DOHH2 (cell line): ENCODE data around the gene PRDM16.

Experiments
- H3F3A ChIP-seq: fragments of 200-600 bp; sonication (generic), shearing (Covaris generic); 2 replicates; pipeline ENCODE4 v1.6.0; 2016; ENCODE audit warnings: antibody characterized with exemption, mild to moderate bottlenecking; ENCODE audit not compliant: control insufficient read depth, insufficient read depth
- H3K27ac ChIP-seq: fragments of 200-600 bp; sonication (generic); 2 replicates; pipeline ENCODE4 v1.5.1; 2014; ENCODE audit warnings: low read depth, mild to moderate bottlenecking, low read length, moderate library complexity
- H3K27me3 ChIP-seq: fragments of 200-600 bp; sonication (generic); 2 replicates; pipeline ENCODE4 v1.6.1; 2014; ENCODE audit warnings: mild to moderate bottlenecking, low read length, mixed read lengths; ENCODE audit not compliant: control insufficient read depth
- H3K36me3 ChIP-seq: fragments of 200-600 bp; sonication (generic); 2 replicates; pipeline ENCODE4 v1.6.1; 2014; ENCODE audit warnings: mild to moderate bottlenecking, low read length, moderate library complexity, mixed read lengths; ENCODE audit not compliant: control insufficient read depth
- H3K4me1 ChIP-seq: fragments of 200-600 bp; sonication (generic); 2 replicates; pipeline ENCODE4 v1.6.1; 2014; ENCODE audit warnings: mild to moderate bottlenecking, low read length, mixed read lengths; ENCODE audit not compliant: control insufficient read depth
- H3K4me2 ChIP-seq: fragments of 200-600 bp; sonication (generic); 2 replicates; pipeline ENCODE4 v1.6.0; 2014; ENCODE audit warnings: mild to moderate bottlenecking, low read length, moderate library complexity
- H3K4me3 ChIP-seq: fragments of 200-600 bp; sonication (generic); 2 replicates; pipeline ENCODE4 v1.5.1; 2014; ENCODE audit warnings: mild to moderate bottlenecking, low read length, mixed read lengths
- H3K79me2 ChIP-seq: fragments of 200-600 bp; sonication (generic); 2 replicates; pipeline ENCODE4 v1.6.1; 2014; ENCODE audit warnings: mild to moderate bottlenecking, low read length, mixed read lengths; ENCODE audit not compliant: control insufficient read depth
- H3K9me2 ChIP-seq: fragments of 200-600 bp; sonication (generic); replicated peaks from 2 replicates; pipeline ENCODE4 v1.6.1; 2014; ENCODE audit warnings: mild to moderate bottlenecking, low read length, mixed read lengths; ENCODE audit not compliant: control insufficient read depth
- H3K9me3 ChIP-seq: fragments of 200-600 bp; sonication (generic); 2 replicates; pipeline ENCODE4 v1.6.1; 2014; ENCODE audit warnings: antibody characterized with exemption, low read length, mixed read lengths; ENCODE audit not compliant: control insufficient read depth, insufficient read depth
- H4K20me1 ChIP-seq: fragments of 200-600 bp; sonication (generic); 2 replicates; pipeline ENCODE4 v1.6.0; 2014; ENCODE audit warnings: low read depth, mild to moderate bottlenecking, antibody characterized with exemption, low read length, moderate library complexity; ENCODE audit not compliant: control insufficient read depth, insufficient read depth
- CTCF ChIP-seq: fragments of 200-600 bp; sonication (generic); IDR thresholded peaks from one replicate; pipeline ENCODE4 v1.5.1; 2014; ENCODE audit warnings: antibody characterized with exemption, mild to moderate bottlenecking, low read depth, low read length; ENCODE audit not compliant: poor library complexity, severe bottlenecking
- EZH2phosphoT487 ChIP-seq: fragments of 200-600 bp; sonication (generic); IDR thresholded peaks from 2 replicates; pipeline ENCODE4 v1.6.1; 2017; ENCODE audit warnings: borderline replicate concordance, mild to moderate bottlenecking, antibody characterized with exemption, low read length, moderate library complexity, mixed read lengths

Gene PRDM16

GRCh38 chr1:3135744-3136455 lies 66.9 kb downstream of the PRDM16 start:
- H3K4me3 ChIP-seq = no peak overlapping the region
- no peaks in the 10 kb centered on the region for H3K4me1 ChIP-seq
- no peaks in the 10 kb centered on the region for H4K20me1 ChIP-seq
- no peaks in the 10 kb centered on the region for H3K9me3 ChIP-seq
- no peaks in the 10 kb centered on the region for H3K79me2 ChIP-seq
- H3F3A ChIP-seq = no peaks in the 10 kb centered on the region
- H3K27me3 ChIP-seq = no peaks in the 10 kb centered on the region
- H3K27ac ChIP-seq = no peak overlapping the region
- H3K9me2 ChIP-seq = no peaks in the 10 kb centered on the region
- TF ChIP-seq EZH2phosphoT487 (no peak), CTCF (no peak)
- no peak overlapping the region for H3K4me2 ChIP-seq
- no peaks in the 10 kb centered on the region for H3K36me3 ChIP-seq

GRCh38 chr1:3136532-3136931 lies 67.5 kb downstream of the PRDM16 start:
- Histone ChIP-seq H3K4me1 (no peaks in the 10 kb centered on the region), H3K4me3 (no peak overlapping the region), H3K36me3 (no peaks in the 10 kb centered on the region), H3K27me3 (no peaks in the 10 kb centered on the region), H4K20me1 (no peaks in the 10 kb centered on the region), H3K79me2 (no peaks in the 10 kb centered on the region), H3K9me2 (no peaks in the 10 kb centered on the region), H3K4me2 (no peak overlapping the region), H3K9me3 (no peaks in the 10 kb centered on the region), H3K27ac (no peak overlapping the region), H3F3A (no peaks in the 10 kb centered on the region)
- no peak for TF ChIP-seq CTCF
- no peak for TF ChIP-seq EZH2phosphoT487

GRCh38 chr1:3137111-3138100 lies 68.4 kb downstream of the PRDM16 start:
- TF ChIP-seq CTCF (no peak), EZH2phosphoT487 (no peak)

More at GRCh38 chr1:3137111-3138100, 68.4 kb downstream of the PRDM16 start:
- no peaks in the 10 kb centered on the region for H3K9me3 ChIP-seq
- no peaks in the 10 kb centered on the region for H3K79me2 ChIP-seq
- no peaks in the 10 kb centered on the region for H3K27me3 ChIP-seq
- H3K27ac ChIP-seq = no peak overlapping the region
- H3K9me2 ChIP-seq = no peaks in the 10 kb centered on the region
- no peaks in the 10 kb centered on the region for H3F3A ChIP-seq
- H3K4me3 ChIP-seq = no peak overlapping the region
- no peak overlapping the region for H3K4me2 ChIP-seq
- no peaks in the 10 kb centered on the region for H3K36me3 ChIP-seq
- no peaks in the 10 kb centered on the region for H3K4me1 ChIP-seq
- no peaks in the 10 kb centered on the region for H4K20me1 ChIP-seq
